Right atrium auricular region (tissue), 2 donors: ENCODE data around the gene ARHGAP25. TPM values are rescaled to one million over a fixed set of nuclear protein-coding genes. Genes with fewer than 3 reads are reported as not detected.
A peak's percentile ranks its signal among the peaks of the same experiment; 100 is the strongest.

ENCODE experiments used
- DNase-seq: peaks from one replicate; pipeline ENCODE4 v3.0.0-alpha.2; 2019; ENCODE audit warnings: low spot score
- H3K27ac ChIP-seq, 2 donors: fragments of 200-600 bp; sonication (generic); 1 replicate in 1 of 2; 2 replicates in 1 of 2; pipeline ENCODE4 v1.5.1; 2016 to 2019
- H3K27me3 ChIP-seq, 2 donors: fragments of 200-600 bp; sonication (generic); one replicate each; pipeline versions ENCODE4 v1.5.1 to v1.6.0; 2017 to 2019
- H3K36me3 ChIP-seq: fragments of 200-600 bp; sonication (generic); one replicate; pipeline ENCODE4 v1.5.1; 2016
- H3K4me1 ChIP-seq, 2 donors: fragments of 200-600 bp; sonication (generic); one replicate each; pipeline versions ENCODE4 v1.5.1 to v1.6.0; 2017 to 2019
- H3K4me3 ChIP-seq, 2 donors: fragments of 200-600 bp; sonication (generic); 1 replicate in 1 of 2; 2 replicates in 1 of 2; pipeline ENCODE4 v1.5.1; 2017 to 2019; ENCODE audit warnings: mild to moderate bottlenecking in 1 of 2, moderate library complexity in 1 of 2
- H3K9me3 ChIP-seq, 2 donors: fragments of 200-600 bp; sonication (generic); one replicate each; pipeline ENCODE4 v1.5.1; 2019
- CTCF ChIP-seq, 2 donors: fragments of 200-600 bp; sonication (generic); IDR thresholded peaks; one replicate each; pipeline ENCODE4 v1.5.1; 2019; ENCODE audit warnings: antibody characterized with exemption in 2 of 2
- total RNA-seq, 2 donors: library from RNA; depleted of rRNA; stranded (reverse); fragments of >200 nt; gene quantifications; one replicate each; pipeline ENCODE4 v1.1.0, GENCODE V29; 2016

ARHGAP25 gene
- total RNA-seq, 2 donors from 2014 or later = 4.2 to 12.8 TPM

GRCh38 chr2:68721482-68722101, 13.0 kb upstream of the ARHGAP25 start:
- Histone ChIP-seq H3K4me3 (no peak overlapping the region), H3K27me3 (no peaks in the 10 kb centered on the region), H3K4me1 (no peaks in the 10 kb centered on the region), H3K9me3 (no peaks in the 10 kb centered on the region), H3K27ac (no peak overlapping the region), H3K36me3 (no peaks in the 10 kb centered on the region)
- no peak for TF ChIP-seq CTCF (IDR thresholded peaks at IDR 0.05)
- no peak for DNase-seq

- no peaks in the 10 kb centered on the region for H3K4me1 ChIP-seq
- no peak overlapping the region for H3K4me3 ChIP-seq
- H3K27me3 ChIP-seq = no peaks in the 10 kb centered on the region
- no peak for TF ChIP-seq CTCF (IDR thresholded peaks at IDR 0.05)
- no peaks in the 10 kb centered on the region for H3K36me3 ChIP-seq
- H3K9me3 ChIP-seq = no peaks in the 10 kb centered on the region
- no peak overlapping the region for H3K27ac ChIP-seq
- DNase-seq = no peak
Observed at GRCh38 chr2:68722712-68723111, 11.9 kb upstream of the ARHGAP25 start.

- H3K9me3 ChIP-seq = no peaks in the 10 kb centered on the region
- H3K4me3 ChIP-seq = no peak overlapping the region
- H3K27ac ChIP-seq = no peak overlapping the region
- no peak for TF ChIP-seq CTCF (IDR thresholded peaks at IDR 0.05)
- H3K27me3 ChIP-seq = no peaks in the 10 kb centered on the region
- no peaks in the 10 kb centered on the region for H3K4me1 ChIP-seq
- DNase-seq = no peak
- no peaks in the 10 kb centered on the region for H3K36me3 ChIP-seq
Observed at GRCh38 chr2:68723181-68723580, 11.4 kb upstream of the ARHGAP25 start.

GRCh38 chr2:68726100-68726499, 8.5 kb upstream of the ARHGAP25 start:
- no peaks in the 10 kb centered on the region for H3K36me3 ChIP-seq
- no peak overlapping the region for H3K4me3 ChIP-seq
- no peak for DNase-seq
- TF ChIP-seq CTCF (IDR thresholded peaks at IDR 0.05) = no peak
- no peaks in the 10 kb centered on the region for H3K4me1 ChIP-seq
- H3K27me3 ChIP-seq = no peaks in the 10 kb centered on the region
- H3K9me3 ChIP-seq = no peaks in the 10 kb centered on the region
- no peak overlapping the region for H3K27ac ChIP-seq

- H3K27me3 ChIP-seq = no peaks in the 10 kb centered on the region
- TF ChIP-seq CTCF (IDR thresholded peaks at IDR 0.05) = no peak
- H3K27ac ChIP-seq = no peak overlapping the region
- no peaks in the 10 kb centered on the region for H3K9me3 ChIP-seq
- no peaks in the 10 kb centered on the region for H3K36me3 ChIP-seq
- DNase-seq = peak; percentile 54
- H3K4me1 ChIP-seq = no peaks in the 10 kb centered on the region
- no peak overlapping the region for H3K4me3 ChIP-seq
Observed at GRCh38 chr2:68726608-68727367, 7.8 kb upstream of the ARHGAP25 start.
